Endodermal cell (in vitro differentiated cells): ENCODE measurements around the gene CRYZ. TPM values are rescaled to one million over a fixed set of nuclear protein-coding genes. Genes with fewer than 3 reads are reported as not detected.
A peak's percentile ranks its signal among the peaks of the same experiment; 100 is the strongest.

Source experiments
- DNase-seq: peaks from one replicate; pipeline ENCODE4 v3.0.0-alpha.2; 2017
- H3K27ac ChIP-seq: 2 replicates; pipeline ENCODE4 v1.5.1; 2013; ENCODE audit warnings: mild to moderate bottlenecking, low read depth, low read length, moderate library complexity
- H3K27me3 ChIP-seq: 2 replicates; pipeline ENCODE4 v1.6.1; 2013; ENCODE audit warnings: mild to moderate bottlenecking, low read length, moderate library complexity; ENCODE audit not compliant: insufficient read depth, control insufficient read depth, poor library complexity, severe bottlenecking
- H3K36me3 ChIP-seq: 2 replicates; pipeline ENCODE4 v1.7.0; 2013; ENCODE audit warnings: mild to moderate bottlenecking, low read length, moderate library complexity; ENCODE audit not compliant: control insufficient read depth, insufficient read depth
- H3K4me1 ChIP-seq: one replicate; pipeline ENCODE4 v1.7.0; 2013; ENCODE audit warnings: low read length; ENCODE audit not compliant: control insufficient read depth, insufficient read depth
- H3K4me3 ChIP-seq: 2 replicates; pipeline ENCODE4 v1.5.1; 2013; ENCODE audit warnings: mild to moderate bottlenecking, low read length, moderate library complexity
- H3K9ac ChIP-seq: 2 replicates; pipeline ENCODE4 v1.6.1; 2013; ENCODE audit warnings: mild to moderate bottlenecking, low read length, moderate library complexity; ENCODE audit not compliant: poor library complexity, severe bottlenecking; ENCODE audit errors: extremely low read depth
- H3K9me3 ChIP-seq: 2 replicates; pipeline ENCODE4 v1.6.1; 2013; ENCODE audit warnings: mild to moderate bottlenecking, low read length, moderate library complexity; ENCODE audit not compliant: control insufficient read depth
- H3K27ac Mint-ChIP-seq: 2 replicates; pipeline ENCODE4 v1.8.0; 2020; ENCODE audit warnings: mixed read lengths
- H3K27me3 Mint-ChIP-seq: 2 replicates; pipeline ENCODE4 v1.8.0; 2021; ENCODE audit warnings: mild to moderate bottlenecking, mixed read lengths; ENCODE audit not compliant: insufficient read depth
- H3K36me3 Mint-ChIP-seq: 2 replicates; pipeline ENCODE4 v1.8.0; 2020; ENCODE audit warnings: low read depth, mixed read lengths
- H3K4me1 Mint-ChIP-seq: 2 replicates; pipeline ENCODE4 v1.8.0; 2020; ENCODE audit warnings: mixed read lengths
- H3K4me3 Mint-ChIP-seq: 2 replicates; pipeline ENCODE4 v1.8.0; 2020; ENCODE audit warnings: mild to moderate bottlenecking, moderate library complexity, mixed read lengths
- H3K9me3 Mint-ChIP-seq: 2 replicates; pipeline ENCODE4 v1.8.0; 2020; ENCODE audit warnings: mild to moderate bottlenecking, mixed read lengths
- CTCF ChIP-seq: fragments of 200-600 bp; sonication (generic); conservative IDR thresholded peaks from 2 replicates; pipeline ENCODE4 v1.5.0; 2021; ENCODE audit warnings: antibody characterized with exemption, mild to moderate bottlenecking
- WGBS, 2 experiments: methylation state at CpG; one replicate each; pipeline versions ENCODE4 v1.1.5 to v1.1.7; 2013; ENCODE audit warnings: missing lambda C conversion rate in 2 of 2, mixed read lengths in 1 of 2; ENCODE audit not compliant: insufficient coverage in 1 of 2, insufficient read length in 1 of 2; 5-methylcytosine and 5-hydroxymethylcytosine counted together
- total RNA-seq, 2 donors: library from RNA; stranded (reverse); fragmentation: NEBNext Ultra II Directional in 1 of 2; extraction: Animal tissue kit (Norgen Biotek cat#: 25700) in 1 of 2; gene quantifications; 2 replicates in 1 of 2; 3 replicates in 1 of 2; pipeline ENCODE4 v1.2.1, GENCODE V29; 2021

Gene CRYZ
- total RNA-seq, 2 donors from 2014 or later = 17.4 to 30.6 TPM

- Histone ChIP-seq H3K4me3 (no peak overlapping the region), H3K4me1 (no peaks in the 10 kb centered on the region)
- no peak overlapping the region for H3K27ac Mint-ChIP-seq
Observed at GRCh38 chr1:74772945-74773344, 40.1 kb upstream of the CRYZ start.

GRCh38 chr1:74771913-74772515 is 39.2 kb upstream of the CRYZ start:
- WGBS, 2 experiments = 80% methylated on average over 2 of the region's 7 CpGs; no CpG with 5 or more reads in 1 of the 2 experiments
- Histone ChIP-seq H3K4me3 (no peak overlapping the region), H3K36me3 (no peaks in the 10 kb centered on the region), H3K27me3 (no peaks in the 10 kb centered on the region), H3K27ac (no peak overlapping the region), H3K9ac (no peak overlapping the region), H3K9me3 (no peaks in the 10 kb centered on the region), H3K4me1 (no peaks in the 10 kb centered on the region)
- Mint-ChIP-seq H3K27me3 (no peaks in the 10 kb centered on the region), H3K4me1 (no peaks in the 10 kb centered on the region), H3K9me3 (no peaks in the 10 kb centered on the region), H3K36me3 (no peaks in the 10 kb centered on the region), H3K4me3 (no peak overlapping the region), H3K27ac (no peak overlapping the region)
- peak; percentile 86 for TF ChIP-seq CTCF
- no peak for DNase-seq

More at GRCh38 chr1:74772945-74773344, 40.1 kb upstream of the CRYZ start:
- H3K36me3 Mint-ChIP-seq = no peaks in the 10 kb centered on the region
- Histone ChIP-seq H3K27me3 (no peaks in the 10 kb centered on the region), H3K9me3 (no peaks in the 10 kb centered on the region), H3K36me3 (no peaks in the 10 kb centered on the region), H3K27ac (no peak overlapping the region), H3K9ac (no peak overlapping the region)
- WGBS, 2 experiments = 93 to 100% methylated on average over 1 of the region's 1 CpG
- DNase-seq = no peak
- H3K9me3 Mint-ChIP-seq = no peaks in the 10 kb centered on the region
- no peak overlapping the region for H3K4me3 Mint-ChIP-seq
- no peak for TF ChIP-seq CTCF
- H3K4me1 Mint-ChIP-seq = no peaks in the 10 kb centered on the region
- no peaks in the 10 kb centered on the region for H3K27me3 Mint-ChIP-seq

DNA sequence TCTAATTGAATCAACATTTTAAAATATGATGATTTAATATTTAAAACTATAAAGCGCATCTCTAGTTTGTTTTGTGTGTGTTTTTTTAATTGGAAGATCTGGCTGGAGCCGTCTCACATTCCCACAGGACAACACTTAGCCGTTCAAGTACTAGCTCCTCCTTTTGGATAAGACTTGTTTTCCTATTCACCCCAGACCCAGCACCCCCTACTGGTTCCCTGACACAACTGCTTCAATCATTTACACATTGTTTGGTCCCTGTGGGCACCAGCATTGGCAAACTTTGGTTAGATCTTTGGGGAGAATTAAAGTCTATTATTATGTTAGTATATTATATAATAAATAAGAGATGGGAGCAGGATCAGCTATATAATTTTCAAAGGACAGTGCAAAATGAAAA is 34.6 kb upstream of the CRYZ start:
- no peak overlapping the region for H3K27ac Mint-ChIP-seq
- Histone ChIP-seq H3K27ac (no peak overlapping the region), H3K27me3 (no peaks in the 10 kb centered on the region), H3K4me1 (no peaks in the 10 kb centered on the region), H3K4me3 (no peak overlapping the region), H3K36me3 (peaks cover 10% of the 10 kb centered on the region), H3K9ac (no peak overlapping the region), H3K9me3 (no peaks in the 10 kb centered on the region)
- H3K9me3 Mint-ChIP-seq = no peaks in the 10 kb centered on the region
- peak; percentile 77 for DNase-seq
- no peaks in the 10 kb centered on the region for H3K27me3 Mint-ChIP-seq
- 93 to 100% methylated on average over 1 to 2 of the region's 3 CpGs for whole genome bisulfite sequencing, 2 experiments
- H3K4me1 Mint-ChIP-seq = no peaks in the 10 kb centered on the region
- H3K4me3 Mint-ChIP-seq = no peak overlapping the region
- peak; percentile 76 for TF ChIP-seq CTCF
- no peaks in the 10 kb centered on the region for H3K36me3 Mint-ChIP-seq
